T-cell (primary cell): ENCODE data around the gene MICAL2. TPM values are rescaled to one million over a fixed set of nuclear protein-coding genes. Genes with fewer than 3 reads are reported as not detected.

Source experiments
- ATAC-seq, 4 experiments: fragments of 200-7000 bp in 3 of 4; fragments of 150-1000 bp in 1 of 4; cut with Tn5 transposase; replicated peaks in 1 of 4; 1 replicate in 3 of 4; 2 replicates in 1 of 4; pipeline ENCODE4 v1.10.0; 2021; ENCODE audit warnings: moderate library complexity in 3 of 4, mild to moderate bottlenecking in 2 of 4, moderate number of reproducible peaks in 1 of 4
- CTCF ChIA-PET, 2 donors: fragments of 300-600 bp; sonication (Branson Sonifier 250); formaldehyde crosslinking; loops; one replicate each; lab custom pipeline; 2022; ENCODE audit warnings: antibody characterized with exemption in 2 of 2; lab: Charles Lee
- POLR2A ChIA-PET, 2 donors: fragments of 300-600 bp; sonication (Branson Sonifier 250); formaldehyde crosslinking; loops; one replicate each; lab custom pipeline; 2022; ENCODE audit warnings: antibody characterized with exemption in 2 of 2; lab: Charles Lee
- DNase-seq, 35 experiments: peaks; one replicate each; pipeline versions ENCODE4 v3.0.0 to v3.0.0-alpha.2; 2013 to 2023
- H3K27ac ChIP-seq: one replicate; pipeline ENCODE4 v1.5.1; 2013; ENCODE audit warnings: low read length
- H3K27me3 ChIP-seq, 2 experiments: replicated peaks in 1 of 2; 1 replicate in 1 of 2; 2 replicates in 1 of 2; pipeline versions ENCODE4 v1.6.1 to v1.7.0; 2013; ENCODE audit warnings: low read length in 1 of 2, mixed read lengths in 1 of 2; ENCODE audit not compliant: control insufficient read depth in 2 of 2, insufficient read depth in 2 of 2; ENCODE audit errors: extremely low read depth in 1 of 2
- H3K36me3 ChIP-seq, 2 donors: 1 replicate in 1 of 2; 2 replicates in 1 of 2; pipeline versions ENCODE4 v1.6.1 to v1.7.0; 2013; ENCODE audit warnings: low read length in 1 of 2; ENCODE audit not compliant: control insufficient read depth in 2 of 2, insufficient read depth in 1 of 2; ENCODE audit errors: extremely low read depth in 1 of 2
- H3K4me1 ChIP-seq, 2 experiments: 1 replicate in 1 of 2; 2 replicates in 1 of 2; pipeline versions ENCODE4 v1.6.1 to v1.7.0; 2013; ENCODE audit warnings: low read length in 2 of 2, mixed read lengths in 1 of 2; ENCODE audit not compliant: insufficient read depth in 2 of 2, control insufficient read depth in 1 of 2; ENCODE audit errors: extremely low read depth in 1 of 2
- H3K4me3 ChIP-seq, 2 donors: 1 replicate in 1 of 2; 2 replicates in 1 of 2; pipeline versions ENCODE4 v1.5.1 to v1.7.0; 2013; ENCODE audit warnings: mild to moderate bottlenecking in 2 of 2, low read length in 1 of 2, moderate library complexity in 1 of 2; ENCODE audit not compliant: control insufficient read depth in 1 of 2; ENCODE audit errors: extremely low read depth in 1 of 2
- H3K9me3 ChIP-seq: 2 replicates; pipeline ENCODE4 v1.7.0; 2013
- H3K27ac Mint-ChIP-seq, 2 donors: one replicate each; pipeline ENCODE4 v1.8.0; 2020 to 2021; ENCODE audit warnings: mild to moderate bottlenecking in 2 of 2, mixed read lengths in 2 of 2
- H3K27me3 Mint-ChIP-seq, 2 donors: one replicate each; pipeline ENCODE4 v1.8.0; 2021 to 2022; ENCODE audit warnings: mixed read lengths in 2 of 2
- H3K36me3 Mint-ChIP-seq: one replicate; pipeline ENCODE4 v1.8.0; 2021; ENCODE audit warnings: mixed read lengths
- H3K4me1 Mint-ChIP-seq, 3 donors: one replicate each; pipeline ENCODE4 v1.8.0; 2020 to 2022; ENCODE audit warnings: mixed read lengths in 3 of 3, mild to moderate bottlenecking in 1 of 3
- H3K4me3 Mint-ChIP-seq, 3 donors: one replicate each; pipeline ENCODE4 v1.8.0; 2020 to 2022; ENCODE audit warnings: mild to moderate bottlenecking in 3 of 3, mixed read lengths in 3 of 3, moderate library complexity in 3 of 3
- H3K9me3 Mint-ChIP-seq, 3 donors: one replicate each; pipeline ENCODE4 v1.8.0; 2020 to 2022; ENCODE audit warnings: mixed read lengths in 3 of 3
- WGBS: methylation state at CpG from one replicate; pipeline ENCODE4 v1.1.5; 2013; ENCODE audit warnings: missing lambda C conversion rate; ENCODE audit not compliant: insufficient coverage; 5-methylcytosine and 5-hydroxymethylcytosine counted together
- total RNA-seq, 35 experiments: library from RNA in 6 of 35; stranded (reverse) in 6 of 35; fragments of 120-200 nt in 1 of 35; gene quantifications; one replicate each; pipeline versions ENCODE4 v1.2.1 to v1.2.4 and lab custom pipeline; 2013 to 2026

Gene MICAL2
- total RNA-seq, 5 donors from 2014 or later (not counting 1 experiment from before 2014, with no cell fraction given): 13.7 to 38.7 (median 22.9) TPM

DNA sequence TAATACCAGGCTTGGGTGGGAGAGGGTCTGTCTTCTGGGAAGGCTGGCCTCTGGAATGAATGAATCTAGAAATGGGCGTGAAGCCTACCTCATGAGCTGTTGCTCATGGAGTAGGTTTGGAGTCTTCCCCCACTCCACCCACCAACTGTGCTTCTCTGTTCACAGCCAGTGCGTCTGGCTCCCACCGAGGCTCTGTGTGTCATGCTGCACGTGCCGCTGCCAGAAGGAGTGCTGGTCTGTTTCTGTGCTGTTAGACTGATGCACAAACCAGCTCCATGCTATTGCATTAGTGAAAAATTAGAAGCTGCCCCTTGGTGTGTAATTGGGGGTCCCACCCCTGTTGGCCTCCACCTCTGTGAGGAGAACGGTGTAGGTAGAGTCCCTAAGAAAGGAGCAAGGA is 134.7 kb downstream of the MICAL2 start:
- WGBS: 100% methylated on average over 1 of the region's 6 CpGs
- Histone ChIP-seq H3K4me3 (no peak overlapping the region), H3K27ac (no peak overlapping the region), H3K9me3 (no peaks in the 10 kb centered on the region), H3K36me3 (peaks cover 3 to 60% of the 10 kb centered on the region in 2 donors), H3K4me1 (peaks cover 15 to 22% of the 10 kb centered on the region in 2 experiments), H3K27me3 (no peaks in the 10 kb centered on the region)
- no peak for DNase-seq
- Mint-ChIP-seq H3K4me3 (no peak overlapping the region), H3K27ac (no peak overlapping the region), H3K27me3 (no peaks in the 10 kb centered on the region), H3K4me1 (peaks cover 22 to 26% (median 23%) of the 10 kb centered on the region in 3 donors), H3K9me3 (no peaks in the 10 kb centered on the region), H3K36me3 (peaks cover 39% of the 10 kb centered on the region)
- ATAC-seq: no peak
- POLR2A ChIA-PET: no interaction called here
- CTCF ChIA-PET: no interaction called here

DNA sequence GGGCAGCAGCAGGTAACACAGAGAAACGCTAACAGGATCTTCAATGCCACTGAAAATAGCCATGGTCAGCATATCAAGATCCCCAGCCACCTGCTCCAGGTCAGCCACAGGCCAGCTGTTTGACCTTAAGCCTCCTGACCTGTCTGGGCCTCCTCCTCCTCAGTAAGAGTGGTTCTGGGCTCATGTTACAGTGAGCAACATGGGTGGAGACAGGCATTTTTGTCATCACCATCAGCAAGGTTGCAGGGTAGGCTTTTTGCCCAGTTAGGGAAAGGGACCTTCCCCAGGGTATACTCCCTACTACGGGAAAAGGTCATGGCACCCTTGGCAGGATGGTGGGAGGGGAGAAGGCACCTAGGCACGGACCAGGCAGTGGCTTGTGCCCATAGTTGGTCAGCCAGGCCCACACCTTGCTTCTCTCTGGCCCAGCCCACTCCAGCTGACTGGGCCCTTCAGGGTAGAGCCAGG is 135.2 kb downstream of the MICAL2 start:
- H3K9me3 ChIP-seq: no peaks in the 10 kb centered on the region
- POLR2A ChIA-PET: no interaction called here
- no peaks in the 10 kb centered on the region for H3K27me3 ChIP-seq
- no peak overlapping the region for H3K4me3 Mint-ChIP-seq
- H3K4me1 Mint-ChIP-seq: peaks cover 22 to 26% (median 23%) of the 10 kb centered on the region in 3 donors
- DNase-seq (no peak), ATAC-seq (no peak)
- H3K27me3 Mint-ChIP-seq: no peaks in the 10 kb centered on the region
- H3K4me1 ChIP-seq: peaks cover 15 to 21% of the 10 kb centered on the region in 2 experiments
- H3K4me3 ChIP-seq: no peak overlapping the region
- no peak overlapping the region for H3K27ac ChIP-seq
- H3K9me3 Mint-ChIP-seq: no peaks in the 10 kb centered on the region
- H3K36me3 Mint-ChIP-seq: peaks cover 39% of the 10 kb centered on the region
- CTCF ChIA-PET: no interaction called here
- H3K27ac Mint-ChIP-seq: no peak overlapping the region
- peaks cover 3 to 57% of the 10 kb centered on the region in 2 donors for H3K36me3 ChIP-seq
- whole genome bisulfite sequencing: no CpG with 5 or more reads among the region's 3 CpGs

DNA sequence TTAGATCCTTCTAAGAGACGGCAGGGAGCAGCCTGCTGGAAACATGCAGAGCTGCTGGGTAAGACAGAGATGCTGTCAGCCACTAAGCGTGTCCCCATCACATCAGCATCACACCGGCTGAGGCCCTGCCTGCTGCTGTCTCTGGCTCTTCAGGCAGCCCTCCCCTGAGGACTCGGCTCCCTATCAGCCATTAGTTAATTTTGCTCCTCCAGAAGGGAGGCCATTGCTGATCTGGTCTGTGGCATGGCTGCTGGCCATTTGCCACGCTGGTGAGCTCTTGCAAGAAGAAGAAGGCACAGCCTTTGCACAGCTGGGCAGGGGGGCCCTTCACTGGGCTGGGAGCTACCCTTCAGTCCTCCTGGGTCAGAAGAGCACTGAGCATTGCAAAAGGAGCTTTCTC is 135.8 kb downstream of the MICAL2 start:
- H3K27me3 Mint-ChIP-seq: no peaks in the 10 kb centered on the region
- H3K27me3 ChIP-seq: no peaks in the 10 kb centered on the region
- H3K4me3 Mint-ChIP-seq: no peak overlapping the region
- 98% methylated on average over 5 of the region's 5 CpGs for WGBS
- H3K36me3 Mint-ChIP-seq: peaks cover 39% of the 10 kb centered on the region
- H3K36me3 ChIP-seq: peaks cover 3 to 55% of the 10 kb centered on the region in 2 donors
- peaks cover 12 to 15% of the 10 kb centered on the region in 2 experiments for H3K4me1 ChIP-seq
- H3K4me1 Mint-ChIP-seq: peaks cover 19 to 22% (median 20%) of the 10 kb centered on the region in 3 donors
- no peak overlapping the region for H3K27ac Mint-ChIP-seq
- H3K9me3 ChIP-seq: no peaks in the 10 kb centered on the region
- H3K9me3 Mint-ChIP-seq: no peaks in the 10 kb centered on the region
- no peak overlapping the region for H3K4me3 ChIP-seq
- no peak overlapping the region for H3K27ac ChIP-seq
- DNase-seq (no peak), ATAC-seq (no peak)
- ChIA-PET POLR2A (no interaction called here), CTCF (interaction anchor here in 1 of 2 donors (0.9 kb wide), 1 partner anchor 9 kb away, joined by 3 read pairs; no protein-coding TSS in a partner anchor)

DNA sequence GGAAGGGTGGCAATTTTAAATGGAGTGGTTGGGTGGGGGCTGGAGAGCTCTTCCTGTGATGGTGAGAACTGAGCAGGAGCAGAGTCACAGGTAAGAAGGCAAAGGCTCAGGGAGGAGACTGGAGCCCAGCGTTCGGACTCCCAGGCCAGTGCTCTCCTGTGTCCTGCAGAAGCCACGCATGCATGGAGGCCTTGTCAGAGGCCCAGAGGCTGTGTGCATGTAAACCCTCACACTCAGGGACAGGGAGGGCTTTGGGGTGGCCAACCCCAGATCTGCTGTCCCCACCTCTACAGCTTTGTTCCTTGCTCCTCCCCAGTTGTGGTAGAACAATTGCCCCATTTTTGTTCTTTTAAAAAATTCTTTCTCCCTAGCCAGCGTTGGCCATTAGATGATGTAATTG is 136.6 kb downstream of the MICAL2 start:
- H3K9me3 Mint-ChIP-seq: no peaks in the 10 kb centered on the region
- Histone ChIP-seq H3K27me3 (no peaks in the 10 kb centered on the region), H3K9me3 (no peaks in the 10 kb centered on the region), H3K27ac (no peak overlapping the region), H3K4me3 (no peak overlapping the region), H3K4me1 (peaks cover 5 to 7% of the 10 kb centered on the region in 2 experiments), H3K36me3 (peaks cover 3 to 46% of the 10 kb centered on the region in 2 donors)
- ChIA-PET POLR2A (no interaction called here), CTCF (interaction anchor here in 1 of 2 donors (0.5 kb wide), 1 partner anchor 14 kb away, joined by 3 read pairs; no protein-coding TSS in a partner anchor)
- H3K27me3 Mint-ChIP-seq: no peaks in the 10 kb centered on the region
- DNase-seq (no peak), ATAC-seq (no peak)
- no peak overlapping the region for H3K4me3 Mint-ChIP-seq
- H3K4me1 Mint-ChIP-seq: peaks cover 12 to 14% (median 12%) of the 10 kb centered on the region in 3 donors
- WGBS: 100% methylated on average over 3 of the region's 4 CpGs
- H3K36me3 Mint-ChIP-seq: peaks cover 34% of the 10 kb centered on the region
- H3K27ac Mint-ChIP-seq: no peak overlapping the region

DNA sequence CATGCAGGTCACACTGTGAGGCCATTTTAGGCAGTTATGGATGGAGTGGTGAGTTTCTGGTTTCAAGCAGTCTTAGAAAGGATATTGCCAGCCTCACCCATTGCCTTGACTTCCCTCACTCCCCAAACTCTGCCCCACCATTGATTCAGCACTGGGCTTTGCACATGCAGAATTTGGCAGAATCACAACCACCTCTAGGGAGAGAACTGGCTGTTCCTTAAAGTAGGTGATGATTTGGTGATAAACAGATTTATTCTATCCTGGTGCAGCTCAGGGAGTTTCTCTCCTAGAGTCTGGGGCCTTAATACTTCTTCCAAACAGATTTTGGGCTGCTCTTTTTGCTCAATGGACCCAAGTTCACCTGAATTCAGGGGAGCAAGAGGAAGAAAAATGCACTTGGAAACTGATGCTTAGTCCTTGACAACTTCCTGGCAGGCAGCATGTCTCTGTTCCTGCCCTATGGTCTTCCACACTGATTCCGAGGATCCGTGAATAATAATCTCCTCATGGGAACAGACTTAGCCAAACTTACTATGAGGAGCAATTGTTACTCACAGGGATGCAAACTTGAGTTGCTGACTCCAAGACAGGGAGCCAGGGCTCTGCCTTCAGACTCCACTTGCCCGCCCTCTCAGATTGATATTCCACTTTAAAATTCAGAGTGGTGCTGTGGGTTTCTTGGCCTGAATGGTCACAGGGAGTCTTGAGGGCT is 137.3 kb downstream of the MICAL2 start:
- Histone ChIP-seq H3K4me3 (no peak overlapping the region), H3K36me3 (peaks cover 3 to 45% of the 10 kb centered on the region in 2 donors), H3K4me1 (peaks cover 0 to under 1% of the 10 kb centered on the region in 2 experiments), H3K9me3 (no peaks in the 10 kb centered on the region), H3K27me3 (no peaks in the 10 kb centered on the region), H3K27ac (no peak overlapping the region)
- Mint-ChIP-seq H3K4me3 (no peak overlapping the region), H3K27me3 (no peaks in the 10 kb centered on the region), H3K27ac (no peak overlapping the region), H3K9me3 (no peaks in the 10 kb centered on the region), H3K4me1 (peaks cover 4 to 7% (median 5%) of the 10 kb centered on the region in 3 donors), H3K36me3 (peaks cover 30% of the 10 kb centered on the region)
- ATAC-seq (no peak), DNase-seq (no peak)
- WGBS: 97% methylated on average over 3 of the region's 3 CpGs
- ChIA-PET POLR2A (no interaction called here), CTCF (interaction anchor here in 1 of 2 donors (0.5 kb wide), 1 partner anchor 15 kb away, joined by 3 read pairs; no protein-coding TSS in a partner anchor)

DNA sequence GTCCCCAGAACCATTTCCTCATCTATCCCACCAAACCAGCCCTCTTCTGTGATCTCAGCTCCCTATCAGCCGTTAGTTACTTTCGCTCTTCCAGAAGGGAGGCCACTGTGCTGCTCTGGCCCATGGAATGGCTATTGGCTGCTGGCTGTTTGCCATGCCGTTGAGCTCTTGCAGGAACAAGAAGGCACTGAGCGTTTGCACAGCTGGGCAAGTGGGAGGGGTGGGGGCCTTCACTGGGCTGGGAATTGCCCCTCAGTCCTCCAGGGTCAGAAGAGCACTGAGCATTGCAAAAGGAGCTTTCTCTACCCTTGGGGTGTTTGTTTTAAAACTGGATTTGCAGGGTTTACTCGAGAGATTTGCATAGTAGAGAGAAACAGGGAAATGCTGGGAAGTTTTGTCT is 137.9 kb downstream of the MICAL2 start:
- H3K4me1 ChIP-seq: no peaks in the 10 kb centered on the region
- no peaks in the 10 kb centered on the region for H3K27me3 Mint-ChIP-seq
- 95% methylated on average over 3 of the region's 5 CpGs for WGBS
- peaks cover 0 to under 1% (median 0%) of the 10 kb centered on the region in 3 donors for H3K4me1 Mint-ChIP-seq
- ChIA-PET POLR2A (no interaction called here), CTCF (interaction anchor here in 1 of 2 donors (0.7 kb wide), 1 partner anchor 249 kb away, joined by 3 read pairs; no protein-coding TSS in a partner anchor)
- H3K9me3 ChIP-seq: no peaks in the 10 kb centered on the region
- peaks cover 25% of the 10 kb centered on the region for H3K36me3 Mint-ChIP-seq
- H3K36me3 ChIP-seq: peaks cover 3 to 41% of the 10 kb centered on the region in 2 donors
- H3K27ac Mint-ChIP-seq: no peak overlapping the region
- H3K4me3 ChIP-seq: no peak overlapping the region
- ATAC-seq (no peak), DNase-seq (no peak)
- H3K9me3 Mint-ChIP-seq: no peaks in the 10 kb centered on the region
- no peaks in the 10 kb centered on the region for H3K27me3 ChIP-seq
- no peak overlapping the region for H3K4me3 Mint-ChIP-seq
- no peak overlapping the region for H3K27ac ChIP-seq
